Measurements from ENCODE around the gene OPHN1.
"Not testable (repeated sequence)": the region's sequence is repeated elsewhere in the genome, so short reads cannot be mapped to it uniquely, and the experiment has no call there.

Gene OPHN1

GRCh38 chrX:68345025-68345424, 88.3 kb downstream of the OPHN1 start:
- no peaks in the 10 kb centered on the region for H3K36me3 ChIP-seq (ENCODE audit: insufficient read depth)
- H3K79me2 ChIP-seq (ENCODE audit: insufficient read depth, low read depth): no peaks in the 10 kb centered on the region
- TF ChIP-seq CTCF (conservative IDR thresholded peaks at IDR 0.05; ENCODE audit: low read depth, low read length): no peak

GRCh38 chrX:68343551-68343950, 89.7 kb downstream of the OPHN1 start:
- Histone ChIP-seq H3K27me3 (ENCODE audit: insufficient read depth, low read depth) (no peaks in the 10 kb centered on the region), H4K20me1 (ENCODE audit: insufficient read depth) (no peaks in the 10 kb centered on the region), H3K27ac (no peak overlapping the region), H3K79me2 (ENCODE audit: insufficient read depth, low read depth) (no peaks in the 10 kb centered on the region), H3K4me3 (IDR thresholded peaks at IDR 0.05; ENCODE audit: insufficient read depth, low read depth, low read length) (no peak overlapping the region), H3K36me3 (ENCODE audit: insufficient read depth) (no peaks in the 10 kb centered on the region), H3K4me2 (no peak overlapping the region), H3K9ac (no peak overlapping the region), H2AFZ (ENCODE audit: low read depth) (no peak overlapping the region), H3K4me1 (ENCODE audit: low read depth, poor library complexity, severe bottlenecking) (no peaks in the 10 kb centered on the region)
- TF ChIP-seq CTCF (conservative IDR thresholded peaks at IDR 0.05; ENCODE audit: low read depth, low read length): no peak

More at GRCh38 chrX:68345025-68345424, 88.3 kb downstream of the OPHN1 start:
- no peak overlapping the region for H3K4me3 ChIP-seq (IDR thresholded peaks at IDR 0.05; ENCODE audit: insufficient read depth, low read depth, low read length)
- no peak overlapping the region for H3K27ac ChIP-seq
- H4K20me1 ChIP-seq (ENCODE audit: insufficient read depth): no peaks in the 10 kb centered on the region
- H3K4me2 ChIP-seq: no peak overlapping the region
- H3K4me1 ChIP-seq (ENCODE audit: low read depth, poor library complexity, severe bottlenecking): no peaks in the 10 kb centered on the region
- no peak overlapping the region for H3K9ac ChIP-seq
- no peaks in the 10 kb centered on the region for H3K27me3 ChIP-seq (ENCODE audit: insufficient read depth, low read depth)
- H2AFZ ChIP-seq (ENCODE audit: low read depth): no peak overlapping the region

GRCh38 chrX:68332201-68332731, 101.0 kb downstream of the OPHN1 start:
- Histone ChIP-seq H3K79me2 (ENCODE audit: insufficient read depth, low read depth) (no peaks in the 10 kb centered on the region), H3K27me3 (ENCODE audit: insufficient read depth, low read depth) (no peaks in the 10 kb centered on the region), H3K36me3 (ENCODE audit: insufficient read depth) (no peaks in the 10 kb centered on the region), H3K4me2 (no peak overlapping the region), H3K4me3 (IDR thresholded peaks at IDR 0.05; ENCODE audit: insufficient read depth, low read depth, low read length) (no peak overlapping the region), H3K27ac (no peak overlapping the region), H3K9ac (no peak overlapping the region), H2AFZ (ENCODE audit: low read depth) (no peak overlapping the region), H4K20me1 (ENCODE audit: insufficient read depth) (no peaks in the 10 kb centered on the region), H3K4me1 (ENCODE audit: low read depth, poor library complexity, severe bottlenecking) (no peaks in the 10 kb centered on the region)
- no peak for TF ChIP-seq CTCF (conservative IDR thresholded peaks at IDR 0.05; ENCODE audit: low read depth, low read length)

GRCh38 chrX:68326841-68327240, 106.5 kb downstream of the OPHN1 start:
- H3K79me2 ChIP-seq (ENCODE audit: insufficient read depth, low read depth); H2AFZ ChIP-seq (ENCODE audit: low read depth); H3K27me3 ChIP-seq (ENCODE audit: insufficient read depth, low read depth); H3K4me1 ChIP-seq (ENCODE audit: low read depth, poor library complexity, severe bottlenecking); H3K36me3 ChIP-seq (ENCODE audit: insufficient read depth); H3K4me2 ChIP-seq; H3K4me3 ChIP-seq (IDR thresholded peaks at IDR 0.05; ENCODE audit: insufficient read depth, low read depth, low read length); H3K27ac ChIP-seq; H3K9ac ChIP-seq; H4K20me1 ChIP-seq (ENCODE audit: insufficient read depth): not testable (repeated sequence)

GRCh38 chrX:68307769-68308168, 125.5 kb downstream of the OPHN1 start:
- Histone ChIP-seq H3K9ac (no peak overlapping the region), H3K79me2 (ENCODE audit: insufficient read depth, low read depth) (no peaks in the 10 kb centered on the region), H3K4me2 (no peak overlapping the region), H3K27me3 (ENCODE audit: insufficient read depth, low read depth) (no peaks in the 10 kb centered on the region), H4K20me1 (ENCODE audit: insufficient read depth) (no peaks in the 10 kb centered on the region), H2AFZ (ENCODE audit: low read depth) (no peak overlapping the region), H3K27ac (no peak overlapping the region; the same call in 1 of the 2 replicates), H3K36me3 (ENCODE audit: insufficient read depth) (no peaks in the 10 kb centered on the region), H3K4me1 (ENCODE audit: low read depth, poor library complexity, severe bottlenecking) (no peaks in the 10 kb centered on the region), H3K4me3 (IDR thresholded peaks at IDR 0.05; ENCODE audit: insufficient read depth, low read depth, low read length) (no peak overlapping the region)
- TF ChIP-seq CTCF (conservative IDR thresholded peaks at IDR 0.05; ENCODE audit: low read depth, low read length): no peak
